HFF-Myc (cell line): Measurements from ENCODE around the gene ST7.

Source experiments
- DNase-seq: peaks from one replicate; pipeline ENCODE4 v3.0.0-alpha.2; 2011; ENCODE audit warnings: low read depth; ENCODE audit errors: extremely low read depth
- H3K4me3 ChIP-seq: replicated peaks from 2 replicates; pipeline ENCODE4 v1.5.1; 2011; ENCODE audit warnings: low read depth, mild to moderate bottlenecking, control low read depth, low read length
- CTCF ChIP-seq: IDR thresholded peaks from 2 replicates; pipeline ENCODE4 v1.5.1; 2012; ENCODE audit warnings: mild to moderate bottlenecking, low read depth, low read length, control low read depth; ENCODE audit errors: missing control alignments

Gene ST7

GRCh38 chr7:116977172-116977571 lies 23.9 kb downstream of the ST7 start:
- no peak for DNase-seq
- TF ChIP-seq CTCF: no peak
- H3K4me3 ChIP-seq: no peak overlapping the region

GRCh38 chr7:116978006-116978405 lies 24.7 kb downstream of the ST7 start:
- no peak for TF ChIP-seq CTCF
- no peak for DNase-seq
- no peak overlapping the region for H3K4me3 ChIP-seq

GRCh38 chr7:116979430-116979829 lies 26.1 kb downstream of the ST7 start:
- no peak overlapping the region for H3K4me3 ChIP-seq
- no peak for DNase-seq
- TF ChIP-seq CTCF: no peak

GRCh38 chr7:116980354-116980753 lies 27.1 kb downstream of the ST7 start:
- DNase-seq: no peak
- no peak for TF ChIP-seq CTCF
- H3K4me3 ChIP-seq: no peak overlapping the region

- TF ChIP-seq CTCF: no peak
- H3K4me3 ChIP-seq: no peak overlapping the region
- DNase-seq: no peak
These were observed 28.6 kb downstream of the ST7 start for GRCh38 chr7:116981939-116982338.

- no peak for DNase-seq
These were observed 31.2 kb downstream of the ST7 start for GRCh38 chr7:116984511-116984910.

More at GRCh38 chr7:116984511-116984910, 31.2 kb downstream of the ST7 start:
- no peak for TF ChIP-seq CTCF
- H3K4me3 ChIP-seq: no peak overlapping the region
